Loucy (cell line): ENCODE measurements around the gene C3orf80.

ENCODE experiments used
- H2AFZ ChIP-seq: fragments of 200-600 bp; sonication (generic); 2 replicates; pipeline ENCODE4 v1.6.0; 2016; ENCODE audit warnings: antibody characterized with exemption, mild to moderate bottlenecking, low read length, moderate library complexity
- H3F3A ChIP-seq: fragments of 200-600 bp; 2 replicates; pipeline ENCODE4 v1.6.0; 2016; ENCODE audit warnings: antibody characterized with exemption, low read depth, mild to moderate bottlenecking
- H3K27me3 ChIP-seq: fragments of 200-600 bp; sonication (generic); 2 replicates; pipeline ENCODE4 v1.6.1; 2014; ENCODE audit warnings: low read length, mild to moderate bottlenecking; ENCODE audit not compliant: insufficient read depth, poor library complexity, severe bottlenecking
- H3K36me3 ChIP-seq: fragments of 200-600 bp; sonication (generic); 2 replicates; pipeline ENCODE4 v1.6.1; 2016; ENCODE audit warnings: low read length; ENCODE audit not compliant: insufficient read depth
- H3K4me1 ChIP-seq: fragments of 200-600 bp; sonication (generic); 2 replicates; pipeline ENCODE4 v1.5.1; 2014; ENCODE audit warnings: low read length, mild to moderate bottlenecking; ENCODE audit not compliant: insufficient read depth, poor library complexity, severe bottlenecking
- H3K4me2 ChIP-seq: fragments of 200-600 bp; sonication (generic); 2 replicates; pipeline ENCODE4 v1.6.0; 2014; ENCODE audit warnings: antibody characterized with exemption, low read length, low read depth, mild to moderate bottlenecking; ENCODE audit not compliant: poor library complexity, severe bottlenecking
- H3K4me3 ChIP-seq: fragments of 200-600 bp; sonication (generic); 2 replicates; pipeline ENCODE4 v1.5.1; 2014; ENCODE audit warnings: low read length, mild to moderate bottlenecking, mixed read lengths; ENCODE audit not compliant: poor library complexity, severe bottlenecking
- H3K79me2 ChIP-seq: fragments of 200-600 bp; sonication (generic); 2 replicates; pipeline ENCODE4 v1.6.1; 2014; ENCODE audit warnings: low read length; ENCODE audit not compliant: insufficient read depth
- H3K9ac ChIP-seq: fragments of 200-600 bp; sonication (generic); 2 replicates; pipeline ENCODE4 v1.6.0; 2014; ENCODE audit warnings: mild to moderate bottlenecking, low read depth, low read length, moderate library complexity; ENCODE audit not compliant: poor library complexity, severe bottlenecking
- H3K9me2 ChIP-seq: fragments of 200-600 bp; sonication (generic); replicated peaks from 2 replicates; pipeline ENCODE4 v1.6.1; 2016; ENCODE audit warnings: low read depth, low read length, mixed read lengths
- H3K9me3 ChIP-seq: fragments of 200-600 bp; sonication (generic); 2 replicates; pipeline ENCODE4 v1.6.1; 2014; ENCODE audit warnings: mild to moderate bottlenecking, antibody characterized with exemption, low read length, low read depth; ENCODE audit not compliant: insufficient read depth
- H4K20me1 ChIP-seq: fragments of 200-600 bp; sonication (generic); 2 replicates; pipeline ENCODE4 v1.6.0; 2014; ENCODE audit warnings: antibody characterized with exemption, low read length, mild to moderate bottlenecking; ENCODE audit not compliant: insufficient read depth, poor library complexity, severe bottlenecking
- CTCF ChIP-seq: fragments of 200-600 bp; sonication (generic); conservative IDR thresholded peaks from 2 replicates; pipeline ENCODE4 v1.5.1; 2014; ENCODE audit warnings: mild to moderate bottlenecking, antibody characterized with exemption, low read length
- EZH2phosphoT487 ChIP-seq: fragments of 200-600 bp; IDR thresholded peaks from 2 replicates; pipeline ENCODE4 v1.6.1; 2018; ENCODE audit warnings: antibody characterized with exemption, mild to moderate bottlenecking, moderate library complexity, borderline replicate concordance

Gene C3orf80

GRCh38 chr3:160195106-160195505 is 30.1 kb upstream of the C3orf80 start:
- H3K9me2 ChIP-seq = no peaks in the 10 kb centered on the region
- H3K27me3 ChIP-seq = no peaks in the 10 kb centered on the region
- H3K4me3 ChIP-seq = no peak overlapping the region
- no peaks in the 10 kb centered on the region for H3K36me3 ChIP-seq
- no peaks in the 10 kb centered on the region for H3K4me1 ChIP-seq
- no peaks in the 10 kb centered on the region for H3F3A ChIP-seq
- no peak overlapping the region for H3K4me2 ChIP-seq
- no peaks in the 10 kb centered on the region for H4K20me1 ChIP-seq
- H2AFZ ChIP-seq = no peak overlapping the region
- TF ChIP-seq EZH2phosphoT487 (no peak), CTCF (no peak)
- H3K9ac ChIP-seq = no peak overlapping the region
- no peaks in the 10 kb centered on the region for H3K79me2 ChIP-seq
- no peaks in the 10 kb centered on the region for H3K9me3 ChIP-seq

DNA sequence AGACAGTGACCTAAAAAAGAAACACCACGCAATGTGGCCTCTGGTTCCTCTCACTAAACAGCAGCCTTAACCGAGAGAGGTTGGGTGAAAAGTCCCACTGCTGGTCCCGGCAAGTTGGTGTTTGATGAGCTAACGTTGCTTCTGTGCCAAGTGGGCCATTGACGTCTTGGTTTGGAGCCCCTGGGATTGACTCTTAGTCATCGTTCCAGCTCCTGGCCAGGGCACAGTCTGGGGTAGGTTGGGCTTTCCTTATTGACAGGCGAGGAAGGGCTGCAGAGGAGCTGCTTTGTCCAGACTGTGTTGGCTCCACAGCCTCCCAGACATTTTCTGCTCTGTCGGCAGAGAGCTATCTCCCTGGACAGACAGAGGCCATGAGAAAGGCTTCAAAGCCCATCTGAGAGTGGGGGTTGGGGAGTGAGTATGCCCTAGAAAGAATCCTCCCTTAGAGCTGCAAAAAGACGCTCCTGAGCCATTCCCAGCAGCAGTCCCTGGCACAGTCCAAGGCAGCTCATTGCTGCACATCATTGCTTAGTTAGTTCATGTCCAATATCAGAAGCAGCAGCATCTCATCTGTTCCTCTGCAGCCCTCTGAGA is 28.6 kb upstream of the C3orf80 start:
- H3K4me3 ChIP-seq = no peak overlapping the region
- no peak overlapping the region for H3K9ac ChIP-seq
- TF ChIP-seq CTCF (no peak), EZH2phosphoT487 (no peak)
- H2AFZ ChIP-seq = no peak overlapping the region
- H3K9me3 ChIP-seq = no peaks in the 10 kb centered on the region
- no peaks in the 10 kb centered on the region for H3K9me2 ChIP-seq
- no peaks in the 10 kb centered on the region for H3K79me2 ChIP-seq
- no peaks in the 10 kb centered on the region for H4K20me1 ChIP-seq
- H3K4me2 ChIP-seq = no peak overlapping the region
- H3F3A ChIP-seq = no peaks in the 10 kb centered on the region
- H3K36me3 ChIP-seq = no peaks in the 10 kb centered on the region
- H3K27me3 ChIP-seq = no peaks in the 10 kb centered on the region
- no peaks in the 10 kb centered on the region for H3K4me1 ChIP-seq

DNA sequence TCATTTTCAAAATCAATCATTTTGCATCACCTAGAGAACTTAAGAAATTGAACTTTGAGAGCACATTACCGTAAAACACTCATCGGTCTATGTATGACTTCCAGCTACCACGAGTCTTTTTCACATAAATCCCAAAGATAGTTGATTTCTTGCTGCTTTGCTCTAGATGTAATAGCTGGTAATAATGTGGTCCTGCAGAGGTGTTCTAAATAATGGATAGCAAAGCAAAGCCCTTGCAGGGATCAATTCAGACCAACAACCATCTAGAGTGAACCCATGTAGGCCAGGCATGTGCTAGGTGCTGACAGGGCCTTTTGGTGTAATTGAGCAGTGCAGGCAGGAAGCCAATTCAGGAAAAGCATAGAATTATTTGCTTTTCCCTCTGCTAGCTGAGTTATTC is 26.1 kb upstream of the C3orf80 start:
- no peaks in the 10 kb centered on the region for H3K36me3 ChIP-seq
- H3K4me2 ChIP-seq = no peak overlapping the region
- H3K27me3 ChIP-seq = no peaks in the 10 kb centered on the region
- H4K20me1 ChIP-seq = no peaks in the 10 kb centered on the region
- H3K79me2 ChIP-seq = no peaks in the 10 kb centered on the region
- H2AFZ ChIP-seq = no peak overlapping the region
- H3K4me3 ChIP-seq = no peak overlapping the region
- TF ChIP-seq EZH2phosphoT487 (no peak), CTCF (no peak)
- no peak overlapping the region for H3K9ac ChIP-seq
- no peaks in the 10 kb centered on the region for H3K9me3 ChIP-seq
- H3F3A ChIP-seq = no peaks in the 10 kb centered on the region
- H3K9me2 ChIP-seq = no peaks in the 10 kb centered on the region
- H3K4me1 ChIP-seq = no peaks in the 10 kb centered on the region
